HG03066 (cell line): ENCODE measurements around the gene CACUL1.
"Not testable (repeated sequence)": the region's sequence is repeated elsewhere in the genome, so short reads cannot be mapped to it uniquely, and the experiment has no call there.

Experiments used
- ATAC-seq: cut with Tn5 transposase; IDR thresholded peaks from one replicate; pipeline ENCODE4 v1.9.1; 2021; ENCODE audit warnings: low read depth; ENCODE audit not compliant: unreplicated experiment

CACUL1 gene

GRCh38 chr10:118662228-118663035 is 92.3 kb downstream of the CACUL1 start:
- no peak for ATAC-seq

GRCh38 chr10:118658762-118659161 is 96.0 kb downstream of the CACUL1 start:
- no peak for ATAC-seq

GRCh38 chr10:118658168-118658567 is 96.6 kb downstream of the CACUL1 start:
- ATAC-seq, result not testable (repeated sequence)

GRCh38 chr10:118645294-118645693 is 109.5 kb downstream of the CACUL1 start:
- ATAC-seq, result not testable (repeated sequence)

GRCh38 chr10:118642228-118642627 is 112.5 kb downstream of the CACUL1 start:
- no peak for ATAC-seq

GRCh38 chr10:118638680-118639079 is 116.1 kb downstream of the CACUL1 start:
- ATAC-seq, result no peak

- ATAC-seq, result no peak
Observed at GRCh38 chr10:118635674-118636402, 118.9 kb downstream of the CACUL1 start.

GRCh38 chr10:118633786-118634185 is 121.0 kb downstream of the CACUL1 start:
- ATAC-seq, result no peak

GRCh38 chr10:118629211-118629610 is 125.6 kb downstream of the CACUL1 start:
- no peak for ATAC-seq

- ATAC-seq, result no peak
Observed at GRCh38 chr10:118628397-118628796, 126.4 kb downstream of the CACUL1 start.

GRCh38 chr10:118626953-118627352 is 127.8 kb downstream of the CACUL1 start:
- no peak for ATAC-seq
